Caco-2 (cell line): ENCODE data around the gene SPDYE11. TPM values are rescaled to one million over a fixed set of nuclear protein-coding genes. Genes with fewer than 3 reads are reported as not detected.
"Not testable (repeated sequence)": the region's sequence is repeated elsewhere in the genome, so short reads cannot be mapped to it uniquely, and the experiment has no call there.

ENCODE experiments used
- Bru-seq: library from RNA; stranded (reverse); fragments of 400-500 nt; gene quantifications from one replicate; lab custom pipeline; 2021; lab: Mats Ljungman, UMichigan
- BruChase-seq, 2 experiments: library from RNA; stranded (reverse); fragments of 400-500 nt; gene quantifications; one replicate each; lab custom pipeline; 2021; lab: Mats Ljungman, UMichigan
- BruUV-seq: library from RNA; stranded (reverse); fragments of 400-500 nt; replicated peaks from 2 replicates; lab custom pipeline; 2021; lab: Mats Ljungman, UMichigan
- CTCF ChIA-PET: fragments of 300-600 bp; sonication (Branson Sonifier 250); formaldehyde crosslinking; loops from one replicate; lab custom pipeline; 2022; ENCODE audit warnings: antibody characterized with exemption; lab: Charles Lee
- POLR2A ChIA-PET: fragments of 300-600 bp; sonication (Branson Sonifier 250); formaldehyde crosslinking; loops from one replicate; lab custom pipeline; 2022; ENCODE audit warnings: antibody characterized with exemption; lab: Charles Lee
- DNase-seq, 2 experiments: peaks; one replicate each; pipeline versions ENCODE4 v3.0.0 to v3.0.0-alpha.2; 2020 to 2022
- H3K27me3 ChIP-seq: replicated peaks from 2 replicates; pipeline ENCODE4 v1.6.0; 2011; ENCODE audit warnings: low read length; ENCODE audit not compliant: control insufficient read depth, insufficient read depth
- H3K36me3 ChIP-seq: 2 replicates; pipeline ENCODE4 v1.5.1; 2011; ENCODE audit warnings: low read length; ENCODE audit not compliant: control insufficient read depth, insufficient read depth
- H3K4me1 ChIP-seq: fragments of 250-450 bp; sonication (Bioruptor Pico); 2 replicates; pipeline ENCODE4 v1.5.1; 2020; ENCODE audit warnings: mild to moderate bottlenecking
- H3K4me3 ChIP-seq: 2 replicates; pipeline ENCODE4 v1.5.1; 2011; ENCODE audit warnings: low read depth, mild to moderate bottlenecking, control low read depth, low read length
- H3K9me3 ChIP-seq: fragments of 250-450 bp; sonication (Bioruptor Pico); 2 replicates; pipeline ENCODE4 v1.5.1; 2020; ENCODE audit warnings: mild to moderate bottlenecking, moderate library complexity
- H3K27ac Mint-ChIP-seq: one replicate; pipeline ENCODE4 v1.8.0; 2022; ENCODE audit warnings: mixed read lengths; ENCODE audit not compliant: unreplicated experiment
- H3K27me3 Mint-ChIP-seq: one replicate; pipeline ENCODE4 v1.8.0; 2022; ENCODE audit warnings: mixed read lengths; ENCODE audit not compliant: insufficient read depth, unreplicated experiment
- H3K36me3 Mint-ChIP-seq: one replicate; pipeline ENCODE4 v1.8.0; 2022; ENCODE audit warnings: mild to moderate bottlenecking, mixed read lengths; ENCODE audit not compliant: insufficient read depth, unreplicated experiment
- H3K4me1 Mint-ChIP-seq: one replicate; pipeline ENCODE4 v1.8.0; 2022; ENCODE audit warnings: low read depth, mixed read lengths; ENCODE audit not compliant: unreplicated experiment
- H3K4me3 Mint-ChIP-seq: one replicate; pipeline ENCODE4 v1.8.0; 2022; ENCODE audit warnings: mild to moderate bottlenecking, moderate library complexity, mixed read lengths; ENCODE audit not compliant: unreplicated experiment
- H3K9me3 Mint-ChIP-seq: one replicate; pipeline ENCODE4 v1.8.0; 2022; ENCODE audit warnings: mixed read lengths; ENCODE audit not compliant: unreplicated experiment
- intact Hi-C: fragments of 100-400 bp; cut with micrococcal nuclease; formaldehyde crosslinking; loops from one replicate; pipeline ENCODE4 v1.10.0; 2022; ENCODE audit not compliant: unreplicated experiment
- long read RNA-seq: library from polyadenylated mRNA; stranded (forward); transcript quantifications from one replicate; pipeline ENCODE4 v2.0.0, GENCODE V29; 2022
- total RNA-seq: library from RNA; stranded (reverse); gene quantifications from 2 replicates; pipeline ENCODE4 v1.2.3, GENCODE V29; 2022

SPDYE11 gene
- total RNA-seq (not detected in 2 replicates), Bru-seq, nascent RNA (not detected), BruChase-seq, experiment 1, labeled RNA remaining after a 2-hour chase (not detected), BruChase-seq, experiment 2, labeled RNA remaining after a 6-hour chase (not detected)
- long read RNA-seq, partial matches to known transcripts, result 0 of 2 reads
- long read RNA-seq, other reads (novel, unspliced or antisense), result 2 of 2 reads

- H3K36me3 ChIP-seq, CTCF ChIA-PET, H3K4me1 Mint-ChIP-seq, H3K9me3 Mint-ChIP-seq, H3K27me3 Mint-ChIP-seq, H3K4me3 ChIP-seq, H3K27ac Mint-ChIP-seq, H3K9me3 ChIP-seq, intact Hi-C loops, H3K4me1 ChIP-seq, DNase-seq, POLR2A ChIA-PET, BruUV-seq, H3K4me3 Mint-ChIP-seq, H3K27me3 ChIP-seq, H3K36me3 Mint-ChIP-seq: not testable (repeated sequence)
Observed at GRCh38 chr7:73057811-73058210, at the start of gene SPDYE11. TSS of gene SPDYE11 (minus strand) at chr7:73057911. CDS start at chr7:73056111, 1,800 bp downstream.

- H3K9me3 Mint-ChIP-seq, H3K4me1 Mint-ChIP-seq, H3K4me1 ChIP-seq, CTCF ChIA-PET, H3K4me3 Mint-ChIP-seq, H3K4me3 ChIP-seq, intact Hi-C loops, H3K27me3 ChIP-seq, H3K36me3 Mint-ChIP-seq, H3K9me3 ChIP-seq, H3K27me3 Mint-ChIP-seq, H3K36me3 ChIP-seq, BruUV-seq, H3K27ac Mint-ChIP-seq, POLR2A ChIA-PET, DNase-seq: not testable (repeated sequence)
Observed at GRCh38 chr7:73085938-73086337, 28.2 kb upstream of the SPDYE11 start, which contains the start of gene SPDYE9. TSS of gene SPDYE9 (minus strand) at chr7:73086038. CDS start at chr7:73084238, 1,800 bp downstream.

GRCh38 chr7:73029666-73030065 is 28.0 kb downstream of the SPDYE11 start, which contains the start of gene SPDYE8:
TSS of gene SPDYE8 (minus strand) at chr7:73029766. CDS start at chr7:73027966, 1,800 bp downstream.
- H3K27ac Mint-ChIP-seq, intact Hi-C loops, H3K4me3 ChIP-seq, H3K27me3 ChIP-seq, H3K4me1 ChIP-seq, POLR2A ChIA-PET, H3K4me1 Mint-ChIP-seq, H3K27me3 Mint-ChIP-seq, H3K9me3 Mint-ChIP-seq, DNase-seq, H3K36me3 ChIP-seq, H3K9me3 ChIP-seq, H3K36me3 Mint-ChIP-seq, CTCF ChIA-PET, BruUV-seq, H3K4me3 Mint-ChIP-seq: not testable (repeated sequence)

GRCh38 chr7:73006491-73006890 is 51.2 kb downstream of the SPDYE11 start:
- H3K36me3 Mint-ChIP-seq, result peaks cover 14% of the 10 kb centered on the region
- POLR2A ChIA-PET, H3K36me3 ChIP-seq, H3K27me3 ChIP-seq, H3K4me3 Mint-ChIP-seq, H3K27me3 Mint-ChIP-seq, H3K9me3 ChIP-seq, CTCF ChIA-PET, H3K4me1 Mint-ChIP-seq, H3K27ac Mint-ChIP-seq, H3K9me3 Mint-ChIP-seq, intact Hi-C loops, H3K4me1 ChIP-seq: not testable (repeated sequence)
- H3K4me3 ChIP-seq, result peak overlapping the region; percentile 41
- peak in 1 of 2 experiments; percentile 21 for DNase-seq
- TSS peak; percentile 83 for BruUV-seq

GRCh38 chr7:73005693-73006447 is 51.8 kb downstream of the SPDYE11 start:
- H3K4me1 Mint-ChIP-seq, H3K36me3 ChIP-seq, H3K27me3 ChIP-seq, CTCF ChIA-PET, H3K27me3 Mint-ChIP-seq, POLR2A ChIA-PET, intact Hi-C loops, BruUV-seq, H3K9me3 Mint-ChIP-seq, H3K9me3 ChIP-seq, H3K4me1 ChIP-seq: not testable (repeated sequence)
- DNase-seq, result peak; percentile 95 to 98
- H3K4me3 ChIP-seq, result peak overlapping the region; percentile 45
- Mint-ChIP-seq H3K36me3 (peaks cover 14% of the 10 kb centered on the region), H3K4me3 (peak overlapping the region; percentile 89), H3K27ac (peak overlapping the region; percentile 97)

GRCh38 chr7:73005356-73005692 is 52.4 kb downstream of the SPDYE11 start:
- peaks cover 14% of the 10 kb centered on the region for H3K36me3 Mint-ChIP-seq
- peak overlapping the region; percentile 97 for H3K27ac Mint-ChIP-seq
- H3K4me1 ChIP-seq, H3K9me3 ChIP-seq, CTCF ChIA-PET, H3K9me3 Mint-ChIP-seq, H3K27me3 ChIP-seq, intact Hi-C loops, POLR2A ChIA-PET, H3K27me3 Mint-ChIP-seq, H3K36me3 ChIP-seq, H3K4me1 Mint-ChIP-seq: not testable (repeated sequence)
- peak; percentile 78 to 89 for DNase-seq
- H3K4me3 Mint-ChIP-seq, result peak overlapping the region; percentile 89
- BruUV-seq, result TSS peak; percentile 91
- H3K4me3 ChIP-seq, result peak overlapping the region; percentile 34
